Loucy (cell line): Measurements from ENCODE around the gene LARP4B.

Source experiments
- H2AFZ ChIP-seq: fragments of 200-600 bp; sonication (generic); 2 replicates; pipeline ENCODE4 v1.6.0; 2016; ENCODE audit warnings: antibody characterized with exemption, mild to moderate bottlenecking, low read length, moderate library complexity
- H3F3A ChIP-seq: fragments of 200-600 bp; 2 replicates; pipeline ENCODE4 v1.6.0; 2016; ENCODE audit warnings: antibody characterized with exemption, low read depth, mild to moderate bottlenecking
- H3K27me3 ChIP-seq: fragments of 200-600 bp; sonication (generic); 2 replicates; pipeline ENCODE4 v1.6.1; 2014; ENCODE audit warnings: low read length, mild to moderate bottlenecking; ENCODE audit not compliant: insufficient read depth, poor library complexity, severe bottlenecking
- H3K36me3 ChIP-seq: fragments of 200-600 bp; sonication (generic); 2 replicates; pipeline ENCODE4 v1.6.1; 2016; ENCODE audit warnings: low read length; ENCODE audit not compliant: insufficient read depth
- H3K4me1 ChIP-seq: fragments of 200-600 bp; sonication (generic); 2 replicates; pipeline ENCODE4 v1.5.1; 2014; ENCODE audit warnings: low read length, mild to moderate bottlenecking; ENCODE audit not compliant: insufficient read depth, poor library complexity, severe bottlenecking
- H3K4me2 ChIP-seq: fragments of 200-600 bp; sonication (generic); 2 replicates; pipeline ENCODE4 v1.6.0; 2014; ENCODE audit warnings: antibody characterized with exemption, low read length, low read depth, mild to moderate bottlenecking; ENCODE audit not compliant: poor library complexity, severe bottlenecking
- H3K4me3 ChIP-seq: fragments of 200-600 bp; sonication (generic); 2 replicates; pipeline ENCODE4 v1.5.1; 2014; ENCODE audit warnings: low read length, mild to moderate bottlenecking, mixed read lengths; ENCODE audit not compliant: poor library complexity, severe bottlenecking
- H3K79me2 ChIP-seq: fragments of 200-600 bp; sonication (generic); 2 replicates; pipeline ENCODE4 v1.6.1; 2014; ENCODE audit warnings: low read length; ENCODE audit not compliant: insufficient read depth
- H3K9ac ChIP-seq: fragments of 200-600 bp; sonication (generic); 2 replicates; pipeline ENCODE4 v1.6.0; 2014; ENCODE audit warnings: mild to moderate bottlenecking, low read depth, low read length, moderate library complexity; ENCODE audit not compliant: poor library complexity, severe bottlenecking
- H3K9me2 ChIP-seq: fragments of 200-600 bp; sonication (generic); replicated peaks from 2 replicates; pipeline ENCODE4 v1.6.1; 2016; ENCODE audit warnings: low read depth, low read length, mixed read lengths
- H3K9me3 ChIP-seq: fragments of 200-600 bp; sonication (generic); 2 replicates; pipeline ENCODE4 v1.6.1; 2014; ENCODE audit warnings: mild to moderate bottlenecking, antibody characterized with exemption, low read length, low read depth; ENCODE audit not compliant: insufficient read depth
- H4K20me1 ChIP-seq: fragments of 200-600 bp; sonication (generic); 2 replicates; pipeline ENCODE4 v1.6.0; 2014; ENCODE audit warnings: antibody characterized with exemption, low read length, mild to moderate bottlenecking; ENCODE audit not compliant: insufficient read depth, poor library complexity, severe bottlenecking
- EZH2phosphoT487 ChIP-seq: fragments of 200-600 bp; IDR thresholded peaks from 2 replicates; pipeline ENCODE4 v1.6.1; 2018; ENCODE audit warnings: antibody characterized with exemption, mild to moderate bottlenecking, moderate library complexity, borderline replicate concordance
- TF ChIP-seq, protein P1 (sequence below): fragments of 200-600 bp; sonication (generic); conservative IDR thresholded peaks from 2 replicates; pipeline ENCODE4 v1.5.1; 2014; ENCODE audit warnings: mild to moderate bottlenecking, antibody characterized with exemption, low read length

The LARP4B gene

DNA sequence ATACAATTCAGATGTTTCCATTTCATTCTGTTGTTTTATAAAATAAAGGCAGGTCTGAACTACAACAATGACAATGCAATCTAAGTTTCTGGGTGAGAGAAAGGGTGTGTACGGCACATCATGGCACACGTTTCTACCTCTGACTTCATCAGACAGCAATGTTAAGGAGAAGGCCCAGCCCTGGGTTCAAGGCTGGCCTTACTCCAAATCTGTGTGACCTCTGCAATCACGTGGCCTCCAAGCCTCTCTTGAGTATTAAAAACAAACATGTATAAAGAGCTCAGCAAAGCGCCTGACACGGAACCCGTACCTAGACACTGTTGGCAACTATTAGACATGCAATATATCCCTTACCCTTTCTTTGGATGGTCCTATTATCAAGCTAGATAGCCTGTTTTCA, 114.1 kb downstream of the LARP4B start:
- Histone ChIP-seq H3K27me3 (no peaks in the 10 kb centered on the region), H2AFZ (no peak overlapping the region), H4K20me1 (no peaks in the 10 kb centered on the region), H3K79me2 (no peaks in the 10 kb centered on the region), H3K9ac (no peak overlapping the region), H3F3A (no peaks in the 10 kb centered on the region), H3K9me2 (no peaks in the 10 kb centered on the region), H3K36me3 (peaks cover 97% of the 10 kb centered on the region; the same call in 1 of the 2 replicates), H3K4me1 (no peaks in the 10 kb centered on the region), H3K4me2 (no peak overlapping the region), H3K9me3 (no peaks in the 10 kb centered on the region), H3K4me3 (no peak overlapping the region)
- TF ChIP-seq EZH2phosphoT487: no peak
- TF ChIP-seq, protein P1, sequence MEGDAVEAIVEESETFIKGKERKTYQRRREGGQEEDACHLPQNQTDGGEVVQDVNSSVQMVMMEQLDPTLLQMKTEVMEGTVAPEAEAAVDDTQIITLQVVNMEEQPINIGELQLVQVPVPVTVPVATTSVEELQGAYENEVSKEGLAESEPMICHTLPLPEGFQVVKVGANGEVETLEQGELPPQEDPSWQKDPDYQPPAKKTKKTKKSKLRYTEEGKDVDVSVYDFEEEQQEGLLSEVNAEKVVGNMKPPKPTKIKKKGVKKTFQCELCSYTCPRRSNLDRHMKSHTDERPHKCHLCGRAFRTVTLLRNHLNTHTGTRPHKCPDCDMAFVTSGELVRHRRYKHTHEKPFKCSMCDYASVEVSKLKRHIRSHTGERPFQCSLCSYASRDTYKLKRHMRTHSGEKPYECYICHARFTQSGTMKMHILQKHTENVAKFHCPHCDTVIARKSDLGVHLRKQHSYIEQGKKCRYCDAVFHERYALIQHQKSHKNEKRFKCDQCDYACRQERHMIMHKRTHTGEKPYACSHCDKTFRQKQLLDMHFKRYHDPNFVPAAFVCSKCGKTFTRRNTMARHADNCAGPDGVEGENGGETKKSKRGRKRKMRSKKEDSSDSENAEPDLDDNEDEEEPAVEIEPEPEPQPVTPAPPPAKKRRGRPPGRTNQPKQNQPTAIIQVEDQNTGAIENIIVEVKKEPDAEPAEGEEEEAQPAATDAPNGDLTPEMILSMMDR: no peak

GRCh38 chr10:816958-817357, 114.5 kb downstream of the LARP4B start:
- Histone ChIP-seq H3K79me2 (no peaks in the 10 kb centered on the region), H3K9ac (no peak overlapping the region), H2AFZ (no peak overlapping the region), H3K36me3 (peaks cover 97% of the 10 kb centered on the region; the same call in 1 of the 2 replicates), H3F3A (no peaks in the 10 kb centered on the region), H3K9me2 (no peaks in the 10 kb centered on the region), H3K9me3 (no peaks in the 10 kb centered on the region), H3K4me2 (no peak overlapping the region), H4K20me1 (no peaks in the 10 kb centered on the region), H3K27me3 (no peaks in the 10 kb centered on the region), H3K4me3 (no peak overlapping the region), H3K4me1 (no peaks in the 10 kb centered on the region)
- TF ChIP-seq EZH2phosphoT487: no peak
- TF ChIP-seq, protein P1: no peak

DNA sequence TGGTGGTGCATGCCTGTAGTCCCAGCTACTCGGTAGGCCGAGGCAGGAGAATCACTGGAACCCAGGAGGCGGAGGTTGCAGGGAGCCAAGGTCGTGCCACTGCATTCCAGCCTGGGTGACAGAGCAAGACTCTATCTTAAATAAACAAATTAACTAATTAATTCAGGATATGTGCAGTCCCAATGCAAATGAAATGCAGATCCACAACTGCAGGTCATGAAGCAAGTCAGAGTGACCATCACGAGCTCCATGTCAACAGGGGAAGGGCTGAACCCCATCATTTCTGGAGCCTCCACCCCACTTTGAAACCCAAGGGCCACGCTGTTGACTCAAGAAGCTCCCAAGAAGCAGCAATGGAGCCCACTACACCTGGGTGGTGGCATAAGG, 115.4 kb downstream of the LARP4B start:
- Histone ChIP-seq H4K20me1 (no peaks in the 10 kb centered on the region), H2AFZ (no peak overlapping the region), H3K9ac (no peak overlapping the region), H3K9me2 (no peaks in the 10 kb centered on the region), H3K9me3 (no peaks in the 10 kb centered on the region), H3K27me3 (no peaks in the 10 kb centered on the region), H3F3A (no peaks in the 10 kb centered on the region), H3K4me1 (no peaks in the 10 kb centered on the region), H3K4me2 (no peak overlapping the region), H3K36me3 (peaks cover 95% of the 10 kb centered on the region; the same call in 1 of the 2 replicates), H3K4me3 (no peak overlapping the region), H3K79me2 (no peaks in the 10 kb centered on the region)
- TF ChIP-seq EZH2phosphoT487: no peak
- TF ChIP-seq, protein P1: no peak
